ENCODE results near the gene CFAP251. TPM values are rescaled to one million over a fixed set of nuclear protein-coding genes. Genes with fewer than 3 reads are reported as not detected.

CFAP251 gene
- total and polyA plus RNA-seq, 10 of the 15 experiments (the other 5 are each of a cell fraction or from before 2014, with no cell fraction given): 0.10 to 0.97 (median 0.64) TPM

DNA sequence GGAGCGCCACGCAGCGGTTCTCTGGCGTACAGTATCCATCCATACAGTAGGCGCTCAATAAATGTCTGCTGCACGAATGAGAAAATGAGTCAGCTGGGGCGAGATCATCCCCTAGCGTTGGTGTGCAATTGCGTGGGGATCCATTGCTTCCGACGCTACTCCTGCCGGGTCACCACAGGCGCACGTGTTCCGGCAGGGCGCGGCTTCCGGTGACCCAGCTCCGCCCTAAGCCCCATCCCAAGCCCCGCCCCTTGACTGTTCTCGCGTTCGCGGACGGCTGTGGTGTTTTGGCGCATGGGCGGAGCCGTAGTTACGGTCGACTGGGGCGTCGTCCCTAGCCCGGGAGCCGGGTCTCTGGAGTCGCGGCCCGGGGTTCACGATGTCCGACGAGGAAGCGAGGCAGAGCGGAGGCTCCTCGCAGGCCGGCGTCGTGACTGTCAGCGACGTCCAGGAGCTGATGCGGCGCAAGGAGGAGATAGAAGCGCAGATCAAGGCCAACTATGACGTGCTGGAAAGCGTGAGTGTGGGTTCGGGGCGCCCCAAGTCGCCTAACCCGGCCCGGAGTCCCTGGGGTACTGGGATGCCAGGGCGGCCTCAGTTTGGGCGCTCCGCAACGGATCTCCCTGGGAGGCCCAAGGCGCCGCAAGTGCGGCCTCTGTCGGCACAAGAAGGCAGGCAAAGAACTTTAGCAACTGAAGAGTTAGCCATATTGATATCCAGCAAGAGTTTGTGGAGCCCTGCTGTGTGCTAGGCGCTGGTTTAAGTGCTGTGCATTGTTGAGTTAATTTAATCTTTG lies 29.7 kb upstream of the CFAP251 start, which contains the start of gene PSMD9 (continued):
- TF ChIP-seq, protein P1, sequence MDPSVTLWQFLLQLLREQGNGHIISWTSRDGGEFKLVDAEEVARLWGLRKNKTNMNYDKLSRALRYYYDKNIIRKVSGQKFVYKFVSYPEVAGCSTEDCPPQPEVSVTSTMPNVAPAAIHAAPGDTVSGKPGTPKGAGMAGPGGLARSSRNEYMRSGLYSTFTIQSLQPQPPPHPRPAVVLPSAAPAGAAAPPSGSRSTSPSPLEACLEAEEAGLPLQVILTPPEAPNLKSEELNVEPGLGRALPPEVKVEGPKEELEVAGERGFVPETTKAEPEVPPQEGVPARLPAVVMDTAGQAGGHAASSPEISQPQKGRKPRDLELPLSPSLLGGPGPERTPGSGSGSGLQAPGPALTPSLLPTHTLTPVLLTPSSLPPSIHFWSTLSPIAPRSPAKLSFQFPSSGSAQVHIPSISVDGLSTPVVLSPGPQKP (IDR thresholded peaks at IDR 0.05; ENCODE audit: low read depth, low read length): peak; percentile 84; the same call in 1 of the 2 replicates
- peak; percentile 34; the same call in 1 of the 2 replicates for TF ChIP-seq TAF1 (IDR thresholded peaks at IDR 0.05; ENCODE audit: borderline replicate concordance, low read depth, low read length)
- peak; percentile 75; the same call in 1 of the 2 replicates for TF ChIP-seq CREM (IDR thresholded peaks at IDR 0.05; ENCODE audit: low read depth)
- no peak for TF ChIP-seq CBX3 (IDR thresholded peaks at IDR 0.05; ENCODE audit: borderline replicate concordance, low read depth)
- TF ChIP-seq SIX5 (IDR thresholded peaks at IDR 0.05; ENCODE audit: low read depth, low read length, severe bottlenecking): peak; percentile 48
- TF ChIP-seq POLR2A (IDR thresholded peaks at IDR 0.05; ENCODE audit: low read depth, low read length): peak; percentile 98
- peak; percentile 87 for TF ChIP-seq NBN (IDR thresholded peaks at IDR 0.05)
- TF ChIP-seq RAD51 (IDR thresholded peaks at IDR 0.05): peak; percentile 92
- TF ChIP-seq BCL11A (IDR thresholded peaks at IDR 0.05; ENCODE audit: low read depth, low read length): no peak
- TF ChIP-seq MEF2A (IDR thresholded peaks at IDR 0.05; ENCODE audit: insufficient read depth, low read depth, low read length): 0 out of 2 replicates have a peak, but pooled peaks have one; percentile 13
- 0 out of 2 replicates have a peak, but pooled peaks have one; percentile 20 for TF ChIP-seq JUND (IDR thresholded peaks at IDR 0.05; ENCODE audit: low read depth, low read length)
- peak; percentile 77 for TF ChIP-seq CHD2 (IDR thresholded peaks at IDR 0.05; ENCODE audit: borderline replicate concordance, low read depth, low read length)
- TF ChIP-seq ZBTB4 (CRISPR knock-in tag; IDR thresholded peaks at IDR 0.05): no peak
- peak; percentile 68 to 73 (median 69) for TF ChIP-seq CTCF (IDR thresholded peaks at IDR 0.05 in 2 of 3, conservative IDR thresholded peaks at IDR 0.05 in 1 of 3; ENCODE audit: control insufficient read depth in 2 of 3, extremely low read depth in 1 of 3, insufficient read depth in 1 of 3, low read depth in 3 of 3, low read length in 3 of 3)
- TF ChIP-seq KDM1A (IDR thresholded peaks at IDR 0.05; ENCODE audit: borderline replicate concordance): no peak
- peak; percentile 85 for TF ChIP-seq MTA2 (IDR thresholded peaks at IDR 0.05; ENCODE audit: low read depth)
- peak; percentile 91 for TF ChIP-seq KLF5 (IDR thresholded peaks at IDR 0.05; ENCODE audit: partially characterized antibody)
- TF ChIP-seq YY1 (IDR thresholded peaks at IDR 0.05; ENCODE audit: low read depth, low read length): peak; percentile 89
- TF ChIP-seq ZBTB40 (IDR thresholded peaks at IDR 0.05; ENCODE audit: borderline replicate concordance): peak; percentile 95

Measured in GM12878 (cell line).